BE2C (cell line): Measurements from ENCODE around the gene IST1.
A peak's percentile ranks its signal among the peaks of the same experiment; 100 is the strongest.

ENCODE experiments used
- DNase-seq: peaks from one replicate; pipeline ENCODE4 v3.0.0-alpha.2; 2020
- H3K27me3 ChIP-seq: fragments of 250-450 bp; sonication (Bioruptor Pico); 2 replicates; pipeline ENCODE4 v1.5.1; 2020; ENCODE audit warnings: mild to moderate bottlenecking
- H3K36me3 ChIP-seq: fragments of 250-450 bp; sonication (Bioruptor Pico); 2 replicates; pipeline ENCODE4 v1.5.1; 2020; ENCODE audit warnings: mild to moderate bottlenecking
- H3K4me1 ChIP-seq: fragments of 250-450 bp; sonication (Bioruptor Pico); 2 replicates; pipeline ENCODE4 v1.5.1; 2020
- H3K4me3 ChIP-seq: 2 replicates; pipeline ENCODE4 v1.5.1; 2011; ENCODE audit warnings: low read depth, low read length
- H3K9me3 ChIP-seq: fragments of 250-450 bp; sonication (Bioruptor Pico); 2 replicates; pipeline ENCODE4 v1.5.1; 2020
- CTCF ChIP-seq: IDR thresholded peaks from 2 replicates; pipeline ENCODE4 v1.5.1; 2012; ENCODE audit warnings: mild to moderate bottlenecking, low read depth, low read length

The IST1 gene

GRCh38 chr16:71883849-71884638 is 11.3 kb upstream of the IST1 start, which contains the start of gene ZNF821:
Gene ZNF821, minus strand, starts transcription at chr16:71884182. Its CDS starts 4,236 bp downstream, at chr16:71879946.
- peak; percentile 94 for DNase-seq
- peaks cover 10% of the 10 kb centered on the region for H3K36me3 ChIP-seq

GRCh38 chr16:71885261-71885650 is 10.1 kb upstream of the IST1 start:
- Histone ChIP-seq H3K4me3 (no peak overlapping the region), H3K9me3 (no peaks in the 10 kb centered on the region), H3K4me1 (no peaks in the 10 kb centered on the region; the same call in 1 of the 2 replicates), H3K36me3 (peaks cover 2% of the 10 kb centered on the region; the same call in 1 of the 2 replicates), H3K27me3 (no peaks in the 10 kb centered on the region)
- no peak for TF ChIP-seq CTCF
- no peak for DNase-seq

More at GRCh38 chr16:71883849-71884638, 11.3 kb upstream of the IST1 start, which contains the start of gene ZNF821:
- H3K9me3 ChIP-seq, result no peaks in the 10 kb centered on the region
- TF ChIP-seq CTCF, result peak; percentile 35
- no peaks in the 10 kb centered on the region; the same call in 1 of the 2 replicates for H3K4me1 ChIP-seq
- H3K4me3 ChIP-seq, result peak within 1 kb of the TSS; percentile 95
- no peaks in the 10 kb centered on the region for H3K27me3 ChIP-seq

- H3K9me3 ChIP-seq, result no peaks in the 10 kb centered on the region
- H3K4me1 ChIP-seq, result no peaks in the 10 kb centered on the region
- H3K27me3 ChIP-seq, result no peaks in the 10 kb centered on the region
- H3K36me3 ChIP-seq, result no peaks in the 10 kb centered on the region
- no peak overlapping the region for H3K4me3 ChIP-seq
- DNase-seq, result no peak
- TF ChIP-seq CTCF, result no peak
These were observed 6.2 kb upstream of the IST1 start for GRCh38 chr16:71889147-71889546.

- H3K4me1 ChIP-seq, result peaks cover 3% of the 10 kb centered on the region; the same call in 1 of the 2 replicates
- H3K4me3 ChIP-seq, result peak overlapping the region; percentile 97
- TF ChIP-seq CTCF, result no peak
- no peaks in the 10 kb centered on the region for H3K9me3 ChIP-seq
- no peaks in the 10 kb centered on the region for H3K27me3 ChIP-seq
- DNase-seq, result no peak
- peaks cover 10% of the 10 kb centered on the region for H3K36me3 ChIP-seq
These were observed 1.5 kb upstream of the IST1 start for GRCh38 chr16:71893888-71894228.

GRCh38 chr16:71894229-71894920 is 956 bp upstream of the IST1 start:
- no peaks in the 10 kb centered on the region for H3K9me3 ChIP-seq
- H3K4me1 ChIP-seq, result peaks cover 3% of the 10 kb centered on the region; the same call in 1 of the 2 replicates
- peaks cover 10% of the 10 kb centered on the region for H3K36me3 ChIP-seq
- DNase-seq, result peak; percentile 40
- TF ChIP-seq CTCF, result 0 out of 2 replicates have a peak, but pooled peaks have one; percentile 11
- peak overlapping the region; percentile 97 for H3K4me3 ChIP-seq
- no peaks in the 10 kb centered on the region for H3K27me3 ChIP-seq
